Colonic mucosa (tissue), 4 donors: ENCODE data around the gene CBX7. TPM values are rescaled to one million over a fixed set of nuclear protein-coding genes. Genes with fewer than 3 reads are reported as not detected.

Source experiments
- DNase-seq: peaks from one replicate; pipeline ENCODE4 v3.0.0-alpha.2; 2020
- H3K27ac ChIP-seq: fragments of 200-600 bp; one replicate; pipeline ENCODE4 v1.8.0; 2021
- H3K27me3 ChIP-seq: fragments of 200-600 bp; one replicate; pipeline ENCODE4 v1.8.0; 2021
- H3K36me3 ChIP-seq: fragments of 200-600 bp; one replicate; pipeline ENCODE4 v1.8.0; 2021
- H3K4me1 ChIP-seq: fragments of 200-600 bp; one replicate; pipeline ENCODE4 v1.8.0; 2021; ENCODE audit warnings: mild to moderate bottlenecking
- H3K4me3 ChIP-seq: fragments of 200-600 bp; one replicate; pipeline ENCODE4 v1.8.0; 2021
- H3K9ac ChIP-seq, 2 donors: one replicate each; pipeline ENCODE4 v1.7.0; 2013; ENCODE audit warnings: control low read depth in 2 of 2, low read depth in 2 of 2, low read length in 2 of 2
- H3K9me3 ChIP-seq: fragments of 200-600 bp; one replicate; pipeline ENCODE4 v1.8.0; 2021
- intact Hi-C: fragments of 100-400 bp; cut with DNase I; formaldehyde crosslinking; loops from one replicate; pipeline ENCODE4 v1.14.1; 2022
- total RNA-seq, 2 donors: library from RNA; stranded (reverse); fragmentation: NEBNext Ultra II Directional in 1 of 2; extraction: Animal tissue kit (Norgen Biotek cat#: 25700) in 1 of 2; gene quantifications; one replicate each; pipeline ENCODE4 v1.2.1, GENCODE V29; 2021
- TF ChIP-seq, protein P1 (sequence below): fragments of 200-600 bp; IDR thresholded peaks from one replicate; pipeline ENCODE4 v1.8.0; 2022; ENCODE audit warnings: antibody characterized with exemption, mild to moderate bottlenecking
- donor health status: healthy.
- donor health status: DM: no; HTN: no; CAD: no.
- donor health status: DM: no; HTN: no; CAD: no.

The CBX7 gene
- total RNA-seq, 2 donors from 2014 or later = 15.0 to 21.1 TPM

DNA sequence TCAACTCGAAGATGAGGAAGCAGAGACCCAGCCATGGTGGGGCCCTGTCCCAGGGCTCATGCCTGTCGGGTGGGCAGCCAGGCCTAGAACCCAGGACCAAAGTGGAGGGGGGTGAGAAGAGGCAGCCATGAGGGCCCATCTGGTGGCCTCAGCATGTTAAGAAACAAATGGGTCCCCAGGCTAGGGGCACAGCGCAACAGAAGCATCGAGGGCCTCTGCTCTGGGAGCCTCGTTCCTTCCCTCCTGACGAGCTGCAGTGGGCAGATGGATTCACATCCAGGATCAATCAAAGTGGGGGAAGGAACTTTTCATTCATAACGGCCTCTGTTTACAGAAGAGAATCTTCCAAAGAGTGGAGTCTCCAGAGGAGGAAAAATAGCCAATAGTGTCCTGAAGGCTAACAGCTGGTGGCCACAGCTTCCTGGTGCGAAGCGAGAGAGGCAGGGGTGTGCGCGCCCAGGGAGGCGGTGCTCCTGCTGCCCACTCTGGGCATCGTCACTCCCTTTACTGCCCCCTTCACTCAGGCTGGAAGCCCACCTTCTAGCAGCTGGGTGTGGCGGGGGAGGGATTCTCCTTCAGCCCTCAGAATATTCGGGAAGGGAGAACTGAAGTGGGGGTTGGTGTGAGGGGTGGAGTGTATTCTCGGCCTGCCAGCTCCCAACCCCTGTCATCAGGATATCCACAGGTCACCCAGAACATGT lies 4.3 kb downstream of the CBX7 start:
- intact Hi-C loops = no loop called here
- DNase-seq = no peak
- peak overlapping the region; percentile 62 for H3K27ac ChIP-seq
- H3K9ac ChIP-seq = no peak overlapping the region
- H3K27me3 ChIP-seq = peaks cover 3% of the 10 kb centered on the region
- H3K9me3 ChIP-seq = no peaks in the 10 kb centered on the region
- TF ChIP-seq, protein P1, sequence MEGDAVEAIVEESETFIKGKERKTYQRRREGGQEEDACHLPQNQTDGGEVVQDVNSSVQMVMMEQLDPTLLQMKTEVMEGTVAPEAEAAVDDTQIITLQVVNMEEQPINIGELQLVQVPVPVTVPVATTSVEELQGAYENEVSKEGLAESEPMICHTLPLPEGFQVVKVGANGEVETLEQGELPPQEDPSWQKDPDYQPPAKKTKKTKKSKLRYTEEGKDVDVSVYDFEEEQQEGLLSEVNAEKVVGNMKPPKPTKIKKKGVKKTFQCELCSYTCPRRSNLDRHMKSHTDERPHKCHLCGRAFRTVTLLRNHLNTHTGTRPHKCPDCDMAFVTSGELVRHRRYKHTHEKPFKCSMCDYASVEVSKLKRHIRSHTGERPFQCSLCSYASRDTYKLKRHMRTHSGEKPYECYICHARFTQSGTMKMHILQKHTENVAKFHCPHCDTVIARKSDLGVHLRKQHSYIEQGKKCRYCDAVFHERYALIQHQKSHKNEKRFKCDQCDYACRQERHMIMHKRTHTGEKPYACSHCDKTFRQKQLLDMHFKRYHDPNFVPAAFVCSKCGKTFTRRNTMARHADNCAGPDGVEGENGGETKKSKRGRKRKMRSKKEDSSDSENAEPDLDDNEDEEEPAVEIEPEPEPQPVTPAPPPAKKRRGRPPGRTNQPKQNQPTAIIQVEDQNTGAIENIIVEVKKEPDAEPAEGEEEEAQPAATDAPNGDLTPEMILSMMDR = no peak
- H3K4me3 ChIP-seq = no peak overlapping the region
- H3K4me1 ChIP-seq = peaks cover 5% of the 10 kb centered on the region
- no peaks in the 10 kb centered on the region for H3K36me3 ChIP-seq

- no peaks in the 10 kb centered on the region for H3K9me3 ChIP-seq
- DNase-seq = no peak
- TF ChIP-seq, protein P1 = no peak
- intact Hi-C loops = no loop called here
- H3K36me3 ChIP-seq = no peaks in the 10 kb centered on the region
- H3K27ac ChIP-seq = peak overlapping the region; percentile 62
- no peak overlapping the region for H3K9ac ChIP-seq
- no peak overlapping the region for H3K4me3 ChIP-seq
- H3K27me3 ChIP-seq = no peaks in the 10 kb centered on the region
- H3K4me1 ChIP-seq = peaks cover 5% of the 10 kb centered on the region
These were observed 5.0 kb downstream of the CBX7 start for GRCh38 chr22:39147335-39148025.

- TF ChIP-seq, protein P1 = no peak
- Histone ChIP-seq H3K9me3 (no peaks in the 10 kb centered on the region), H3K4me3 (peak overlapping the region; percentile 90), H3K27me3 (no peaks in the 10 kb centered on the region), H3K4me1 (peaks cover 5% of the 10 kb centered on the region), H3K27ac (peak overlapping the region; percentile 80), H3K9ac (peak overlapping the region; percentile 74 to 75), H3K36me3 (no peaks in the 10 kb centered on the region)
- DNase-seq = no peak
- intact Hi-C loops = no loop called here
These were observed 6.0 kb downstream of the CBX7 start for GRCh38 chr22:39146256-39147101.

DNA sequence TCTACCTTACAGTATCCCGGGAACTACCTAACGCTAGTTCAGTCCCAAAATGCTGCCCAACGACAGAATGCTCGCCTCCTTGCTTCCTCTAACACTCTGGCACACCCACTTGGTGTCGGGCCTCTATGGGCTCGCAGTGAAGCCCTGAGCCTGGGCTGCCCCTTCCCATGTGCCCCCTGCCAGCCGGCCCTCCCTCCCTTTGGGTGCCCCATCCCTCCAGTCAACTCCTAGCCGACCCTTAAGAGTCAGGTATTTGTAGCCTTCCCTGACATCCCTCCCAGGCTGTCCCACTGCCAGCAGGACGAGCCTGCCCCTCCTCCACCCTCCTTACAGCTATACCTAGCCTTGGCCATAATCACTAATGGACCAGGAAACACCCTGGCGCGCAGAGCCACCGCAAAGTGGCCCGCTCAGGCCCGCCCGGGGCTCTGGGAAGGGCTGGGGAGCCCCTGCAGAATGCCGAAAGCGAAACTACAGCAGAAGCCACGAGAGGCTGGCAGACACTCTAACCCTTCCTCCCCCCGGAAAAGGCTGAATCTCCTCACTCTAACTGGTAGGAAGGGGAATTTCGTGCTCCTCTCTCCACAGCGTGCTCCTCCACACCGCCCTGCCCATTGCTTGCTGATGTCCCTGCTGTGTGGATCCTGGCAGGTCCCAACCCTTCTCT lies 8.2 kb downstream of the CBX7 start:
- H3K4me3 ChIP-seq = peak overlapping the region; percentile 90
- TF ChIP-seq, protein P1 = no peak
- H3K27me3 ChIP-seq = no peaks in the 10 kb centered on the region
- peak overlapping the region; percentile 80 for H3K27ac ChIP-seq
- peaks cover 5% of the 10 kb centered on the region for H3K4me1 ChIP-seq
- peak; percentile 64 for DNase-seq
- H3K9me3 ChIP-seq = no peaks in the 10 kb centered on the region
- H3K36me3 ChIP-seq = no peaks in the 10 kb centered on the region
- intact Hi-C loops = no loop called here
- peak overlapping the region; percentile 92 to 96 for H3K9ac ChIP-seq
